GM19324 (cell line): ENCODE measurements around the gene FXYD1.
"Not testable (repeated sequence)": the region's sequence is repeated elsewhere in the genome, so short reads cannot be mapped to it uniquely, and the experiment has no call there.

ENCODE experiments used
- ATAC-seq: cut with Tn5 transposase; IDR thresholded peaks from one replicate; pipeline ENCODE4 v1.9.1; 2021; ENCODE audit warnings: mild to moderate bottlenecking, moderate library complexity; ENCODE audit not compliant: unreplicated experiment, low FRiP score

FXYD1 gene

DNA sequence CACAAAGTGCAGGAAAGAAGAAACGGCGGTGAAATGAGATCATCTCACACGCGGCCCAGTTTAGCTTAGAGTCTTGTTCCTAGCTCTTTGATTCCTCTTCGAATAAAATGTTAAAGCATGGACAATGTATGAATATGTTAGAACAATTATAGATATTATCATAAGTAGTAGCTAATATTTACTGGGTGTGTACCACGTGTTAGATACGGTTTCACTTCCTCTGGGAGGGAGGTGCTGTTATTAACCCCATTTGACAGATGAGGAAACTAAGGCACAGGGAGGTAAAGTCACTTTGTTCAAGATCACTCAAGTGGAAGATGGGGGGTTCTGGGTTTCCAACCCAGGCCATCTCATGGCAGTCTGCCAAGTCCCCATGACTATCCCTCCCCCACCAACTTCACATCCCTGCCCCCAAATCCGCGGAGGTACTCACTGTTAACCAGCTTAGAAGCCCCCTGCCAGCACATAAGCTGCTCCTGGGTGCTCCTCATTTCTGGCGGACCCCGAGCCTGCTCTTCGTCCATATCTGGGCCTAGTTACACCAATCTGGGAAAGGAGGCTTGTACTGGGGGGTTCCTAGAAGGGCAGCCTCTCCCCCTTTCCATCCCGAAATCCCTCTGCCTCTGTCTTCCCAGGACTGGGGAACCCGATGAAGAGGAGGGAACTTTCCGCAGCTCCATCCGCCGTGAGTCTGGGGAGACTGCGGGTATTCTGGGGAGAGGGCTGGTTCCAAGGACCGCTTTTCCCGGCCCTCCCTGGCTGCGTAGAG, 3.4 kb downstream of the FXYD1 start:
- ATAC-seq = no peak

DNA sequence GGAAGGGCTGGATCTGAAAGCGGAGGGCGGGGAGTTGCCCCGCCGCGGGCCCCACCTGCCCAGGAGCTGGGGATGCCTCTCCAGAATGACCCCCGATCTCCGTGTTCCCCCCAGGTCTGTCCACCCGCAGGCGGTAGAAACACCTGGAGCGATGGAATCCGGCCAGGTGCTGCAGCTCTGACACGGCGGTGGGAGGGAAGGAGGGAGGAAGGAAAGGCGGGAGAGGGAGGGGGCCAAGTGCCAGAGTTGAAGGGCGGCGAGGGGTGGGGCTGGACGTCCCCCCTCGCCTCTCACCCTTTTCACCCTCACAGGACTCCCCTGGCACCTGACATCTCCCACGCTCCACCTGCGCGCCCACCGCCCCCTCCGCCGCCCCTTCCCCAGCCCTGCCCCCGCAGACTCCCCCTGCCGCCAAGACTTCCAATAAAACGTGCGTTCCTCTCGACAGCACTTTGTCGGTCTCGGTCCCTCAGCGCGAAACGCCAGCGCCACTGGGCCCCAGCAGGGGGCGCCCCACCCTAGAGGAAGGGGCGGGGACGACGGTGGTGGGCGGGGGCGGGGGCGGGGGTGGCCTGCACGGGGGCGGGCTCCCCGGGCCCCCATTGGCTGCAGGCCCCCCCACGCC, 4.1 kb downstream of the FXYD1 start:
- ATAC-seq = no peak

GRCh38 chr19:35143231-35143715, 4.6 kb downstream of the FXYD1 start, which contains the start of gene FXYD7:
Gene FXYD7, plus strand, starts transcription at chr19:35143255. Its CDS starts 79 bp downstream, at chr19:35143334.
- no peak for ATAC-seq

- ATAC-seq = no peak
These were observed 5.2 kb downstream of the FXYD1 start for GRCh38 chr19:35143818-35144217.

DNA sequence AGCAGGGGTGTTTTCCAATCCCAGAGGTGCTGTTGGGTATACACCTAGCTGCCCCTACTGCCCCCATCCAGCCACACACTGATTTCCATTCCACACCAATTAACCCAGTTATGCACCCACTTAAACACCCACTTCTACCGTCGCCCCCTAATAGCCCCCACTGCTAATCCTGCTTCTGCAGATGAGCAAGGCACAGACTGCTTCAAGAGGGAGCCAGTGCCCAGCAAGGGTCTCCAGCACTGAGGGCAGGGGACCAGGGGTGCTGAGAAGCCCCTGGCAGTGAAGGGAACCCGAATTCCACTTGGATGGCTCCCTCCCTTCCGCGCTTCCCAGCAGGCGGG, 5.6 kb downstream of the FXYD1 start:
- ATAC-seq = no peak

DNA sequence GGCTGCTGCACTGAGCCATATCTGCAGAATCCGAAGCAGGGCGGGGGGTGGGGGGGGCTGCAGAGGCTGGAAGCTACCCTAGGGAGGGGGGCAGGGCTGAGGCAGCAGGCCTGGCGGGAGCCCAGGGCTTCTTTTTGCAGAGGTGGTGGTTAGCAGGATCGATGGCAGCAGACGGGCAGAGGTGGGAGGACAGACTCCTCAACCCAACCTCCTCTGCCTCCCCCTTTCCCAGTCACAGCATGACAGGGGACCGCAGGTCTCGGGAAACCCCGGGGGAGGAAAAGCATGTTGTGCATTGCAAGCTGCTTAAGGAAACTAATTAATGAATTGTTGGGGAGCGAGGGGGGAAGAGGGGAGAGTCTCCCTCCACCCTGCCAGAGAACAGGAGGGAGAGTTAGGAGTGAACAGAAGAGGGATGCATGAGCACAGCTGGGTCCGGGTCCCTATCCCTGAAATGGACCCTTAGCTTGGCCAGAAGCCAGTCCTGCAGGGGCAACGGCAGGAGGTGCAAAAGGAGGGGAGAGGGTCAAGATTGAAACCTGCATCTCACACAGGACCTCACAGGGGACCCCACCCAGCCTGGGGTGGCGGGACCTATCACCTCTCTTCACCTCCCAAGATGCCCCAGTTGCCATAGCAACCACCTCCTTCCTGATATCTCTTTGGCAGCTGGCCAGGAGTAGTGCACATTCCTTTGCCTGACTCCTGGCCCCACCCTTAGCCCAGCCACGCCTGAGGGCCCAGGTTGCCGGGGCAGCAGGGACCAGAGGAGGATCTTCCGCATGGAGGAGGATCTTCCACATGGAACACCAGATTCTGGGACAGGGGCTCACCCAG, 6.2 kb downstream of the FXYD1 start:
- no peak for ATAC-seq

DNA sequence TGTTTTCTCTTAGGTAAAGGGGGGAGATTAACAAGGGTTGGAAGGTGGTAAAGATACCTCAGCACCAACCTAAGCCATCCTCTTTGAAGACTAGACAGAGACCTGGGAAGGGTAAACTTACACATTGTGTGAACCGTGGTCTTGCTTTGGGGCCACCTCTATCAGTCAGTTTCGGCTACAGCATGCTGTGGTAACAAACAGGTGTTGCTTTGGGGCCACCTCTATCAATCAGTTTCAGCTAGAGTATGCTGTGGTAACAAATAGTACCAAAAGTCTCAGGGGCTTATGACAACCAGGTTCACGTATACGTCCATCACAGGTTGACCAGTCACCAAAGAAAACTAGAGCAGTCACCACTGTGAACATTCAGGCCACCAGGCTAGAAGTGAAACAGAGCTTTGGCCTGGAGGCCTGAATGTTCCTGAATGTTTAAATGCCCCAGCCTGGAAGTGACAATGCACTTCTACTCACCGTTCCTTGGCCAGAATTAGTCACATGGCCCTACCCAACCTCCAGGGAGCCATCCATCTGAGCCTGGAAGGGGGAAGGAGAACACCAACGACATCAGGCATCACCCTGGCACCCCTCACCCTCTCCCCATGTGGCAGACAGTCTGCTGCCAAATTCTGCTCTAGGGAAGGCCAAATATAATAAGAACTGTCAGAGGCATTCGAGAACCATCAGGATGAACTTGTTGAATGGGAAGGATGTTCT, 8.3 kb downstream of the FXYD1 start:
- no peak for ATAC-seq

DNA sequence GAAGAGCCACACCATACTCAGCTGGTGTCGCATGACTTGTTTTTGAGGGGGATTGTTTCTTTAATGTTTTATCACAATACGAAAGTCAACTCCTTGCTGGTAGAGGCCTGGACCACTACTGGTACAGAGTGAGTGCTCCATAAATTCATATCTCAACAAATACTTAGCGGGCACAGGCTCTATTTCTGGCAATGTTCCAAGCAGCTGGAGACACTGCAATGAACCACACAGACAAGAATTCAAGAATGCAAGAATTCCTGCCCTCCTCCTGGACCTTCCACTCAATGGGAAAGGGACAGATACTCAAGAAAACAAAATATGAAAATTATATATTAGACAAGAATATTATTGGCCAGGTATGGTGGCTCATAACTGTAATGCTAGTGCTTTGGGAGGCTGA, 10.8 kb downstream of the FXYD1 start:
- ATAC-seq = no peak

DNA sequence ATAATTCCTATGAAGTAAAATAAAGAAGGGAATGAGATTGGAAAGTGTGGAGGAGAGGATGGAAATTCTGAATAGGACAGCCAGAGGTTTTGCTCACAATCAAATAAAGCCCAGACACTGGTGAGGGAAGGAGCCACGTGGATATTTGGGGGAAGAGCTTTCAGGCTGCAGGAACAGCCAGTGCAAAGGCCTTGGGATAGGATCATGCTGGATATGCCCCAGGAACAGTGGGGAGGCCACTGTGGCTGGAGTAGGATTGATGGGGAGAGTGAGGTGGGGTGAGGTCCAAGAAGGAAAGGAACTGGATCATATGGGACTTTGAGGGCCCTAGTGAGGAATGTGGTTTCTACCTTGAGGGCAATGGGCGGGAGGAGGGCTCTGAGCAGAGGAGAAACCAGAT, 11.8 kb downstream of the FXYD1 start:
- no peak for ATAC-seq

DNA sequence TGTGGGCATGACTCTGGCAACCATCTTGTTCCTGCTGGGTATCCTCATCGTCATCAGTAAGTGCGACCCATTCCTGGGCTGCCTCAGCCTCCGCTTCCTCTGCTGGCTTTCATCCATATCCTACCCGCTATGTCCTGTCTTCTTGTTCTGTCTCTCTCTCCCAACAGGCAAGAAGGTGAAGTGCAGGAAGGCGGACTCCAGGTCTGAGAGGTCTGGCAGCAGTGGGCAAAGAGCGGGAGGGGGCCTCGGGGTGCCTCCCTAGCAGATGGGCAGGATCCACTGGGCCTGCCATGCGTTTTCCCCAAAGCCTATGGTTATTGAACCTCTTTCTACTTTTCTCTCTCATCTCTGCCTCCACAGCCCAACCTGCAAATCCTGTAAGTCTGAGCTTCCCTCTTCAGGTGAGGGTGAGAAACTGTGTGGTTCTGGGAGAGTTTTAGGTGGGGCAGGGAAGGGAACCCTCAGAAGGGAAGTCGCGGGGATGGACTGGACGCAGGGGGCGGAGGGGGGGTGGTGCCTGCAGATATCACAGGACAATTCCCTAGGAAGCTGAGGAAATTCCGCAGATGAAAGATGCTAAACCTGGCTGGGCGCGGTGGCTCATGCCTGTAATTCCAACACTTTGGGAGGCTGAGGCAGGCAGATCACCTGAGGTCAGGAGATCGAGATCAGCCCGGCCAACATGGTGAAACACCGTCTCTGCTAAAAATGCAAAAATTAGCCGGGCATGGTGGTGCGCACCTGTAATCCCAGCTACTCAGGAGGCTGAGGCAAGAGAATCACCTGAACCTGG, 12.8 kb downstream of the FXYD1 start:
- no peak for ATAC-seq

DNA sequence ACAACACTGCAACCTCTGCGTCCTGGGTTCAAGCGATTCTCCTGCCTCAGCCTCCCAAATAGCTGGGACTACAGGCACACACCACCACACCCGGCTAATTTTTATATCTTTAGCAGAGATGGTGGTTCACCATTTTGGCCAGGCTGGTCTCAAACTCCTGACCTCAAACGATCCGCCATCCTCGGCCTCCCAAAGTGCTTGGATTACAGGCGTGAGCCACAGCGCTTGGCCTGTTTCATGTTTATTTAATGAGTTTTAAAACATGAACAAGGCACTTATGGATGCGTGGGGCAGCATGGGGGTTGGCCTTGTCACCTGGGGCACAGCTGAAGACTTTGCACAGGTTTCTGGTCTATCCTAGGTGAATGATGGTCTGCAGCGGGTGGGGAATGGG, 14.5 kb downstream of the FXYD1 start:
- not testable (repeated sequence) for ATAC-seq

- no peak for ATAC-seq
These were observed 15.3 kb downstream of the FXYD1 start for GRCh38 chr19:35153701-35154524.

DNA sequence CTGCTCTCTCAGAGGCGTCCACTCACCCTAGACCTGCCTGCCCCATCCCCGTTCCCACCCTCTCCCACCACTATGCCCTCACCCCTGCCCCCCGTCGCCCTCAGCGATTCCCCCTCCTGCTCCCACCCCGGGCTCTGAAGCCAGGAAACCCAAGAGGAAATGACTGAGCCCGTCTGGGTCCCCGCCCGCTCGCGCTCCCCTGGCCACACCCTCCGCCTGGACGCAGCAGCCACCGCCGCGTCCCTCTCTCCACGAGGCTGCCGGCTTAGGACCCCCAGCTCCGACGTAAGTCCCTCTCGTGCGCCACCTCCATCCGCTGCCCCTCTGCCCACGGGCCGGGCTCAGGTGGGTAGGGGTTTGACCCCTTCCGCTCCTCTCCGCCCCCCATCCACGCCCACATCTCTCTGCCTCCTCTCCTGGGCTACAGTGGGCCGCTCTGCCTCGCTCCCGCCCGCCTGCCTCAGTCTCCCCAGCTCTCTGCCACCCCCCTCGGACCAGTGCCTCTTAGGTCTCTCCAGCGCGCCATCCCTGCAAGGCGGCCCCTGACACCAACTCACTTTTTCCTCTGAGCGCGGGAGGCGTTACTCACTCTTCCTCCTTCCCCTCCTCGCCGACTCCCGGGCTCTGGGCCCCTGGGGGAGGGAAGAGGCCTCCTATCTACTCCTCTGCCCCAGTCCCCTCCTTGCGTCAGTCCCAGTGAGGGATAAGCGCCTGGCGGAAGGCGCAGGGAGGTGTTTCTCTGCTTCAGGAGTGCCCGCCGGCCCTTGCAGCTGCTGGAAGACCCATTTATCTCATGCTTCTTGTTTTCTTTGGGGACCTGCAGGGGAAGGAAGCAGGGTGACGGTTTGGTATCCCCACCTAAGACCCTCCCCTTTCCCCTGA, 16.1 kb downstream of the FXYD1 start, which contains the start of gene FXYD5:
Gene FXYD5, plus strand, starts transcription at position 211 of the 882 bp plus-strand sequence. CDS start 816 bp downstream, outside the sequence.
- no peak for ATAC-seq

DNA sequence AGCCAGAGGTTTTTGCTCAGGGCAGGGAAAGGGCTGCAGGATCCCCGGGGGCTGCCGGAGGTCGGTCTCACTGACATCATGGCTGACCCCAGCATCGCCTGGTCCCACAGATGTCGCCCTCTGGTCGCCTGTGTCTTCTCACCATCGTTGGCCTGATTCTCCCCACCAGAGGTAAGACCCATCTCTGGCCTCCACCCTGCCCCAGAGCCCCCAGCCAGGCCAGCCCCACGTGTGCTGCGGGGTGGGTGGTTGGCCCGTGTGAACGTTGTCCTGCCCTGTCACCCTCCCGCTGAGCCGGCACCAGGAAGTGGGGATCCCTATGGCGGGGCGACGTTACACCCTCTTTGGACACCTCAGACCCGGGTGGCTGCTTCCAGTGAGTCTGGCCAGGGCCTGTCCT, 16.8 kb downstream of the FXYD1 start:
- no peak for ATAC-seq

DNA sequence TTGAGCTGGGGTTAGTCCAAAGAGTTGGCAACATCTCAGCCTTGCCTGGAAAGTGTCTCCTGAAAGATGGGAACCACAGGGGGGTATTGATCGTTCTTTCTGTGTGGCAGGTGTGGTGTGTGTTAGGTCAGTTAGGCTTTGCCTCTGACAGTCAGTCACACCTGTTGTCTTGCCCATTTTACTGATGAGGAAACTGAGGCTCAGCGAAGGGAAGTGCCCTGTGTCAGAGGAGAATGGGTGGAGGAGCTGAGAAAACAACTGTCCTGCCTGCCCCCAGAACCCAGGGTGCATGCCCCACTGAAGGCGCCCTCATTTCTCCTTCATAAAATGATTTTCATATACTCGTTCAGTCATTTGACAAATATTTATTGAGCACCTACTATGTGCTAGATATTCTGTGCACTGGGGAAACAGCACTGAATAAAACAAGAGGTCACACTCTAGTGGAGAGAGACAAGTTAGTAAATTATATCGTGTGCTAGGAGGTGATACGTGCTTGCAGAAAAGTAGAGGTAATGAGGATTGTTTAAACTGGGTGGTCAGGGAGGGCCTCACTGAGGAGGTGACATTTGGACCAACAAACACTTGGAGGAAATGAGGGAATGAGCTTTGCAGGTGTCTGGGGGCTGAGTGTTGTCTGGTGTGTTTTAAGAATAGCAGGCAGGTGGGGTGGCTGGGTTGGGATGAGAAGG, 17.5 kb downstream of the FXYD1 start:
- no peak for ATAC-seq

- no peak for ATAC-seq
These were observed 18.0 kb downstream of the FXYD1 start for GRCh38 chr19:35156673-35157014.

GRCh38 chr19:35157431-35157830, 18.8 kb downstream of the FXYD1 start:
- ATAC-seq = no peak
